Stimulated activated naive CD4-positive, alpha-beta T cell (primary cell): Measurements from ENCODE around the gene ACTL8.

Experiments
- DNase-seq, 6 experiments: peaks; one replicate each; lab custom pipeline; 2025; lab: John Stamatoyannopoulos, UW

ACTL8 gene

GRCh38 chr1:17875882-17876280 lies 120.7 kb downstream of the ACTL8 start:
- DNase-seq: no peak
